ENCODE data around the gene POU3F1.
A peak's percentile ranks its signal among the peaks of the same experiment; 100 is the strongest.
"Not testable (repeated sequence)": the region's sequence is repeated elsewhere in the genome, so short reads cannot be mapped to it uniquely, and the experiment has no call there.

Gene POU3F1

DNA sequence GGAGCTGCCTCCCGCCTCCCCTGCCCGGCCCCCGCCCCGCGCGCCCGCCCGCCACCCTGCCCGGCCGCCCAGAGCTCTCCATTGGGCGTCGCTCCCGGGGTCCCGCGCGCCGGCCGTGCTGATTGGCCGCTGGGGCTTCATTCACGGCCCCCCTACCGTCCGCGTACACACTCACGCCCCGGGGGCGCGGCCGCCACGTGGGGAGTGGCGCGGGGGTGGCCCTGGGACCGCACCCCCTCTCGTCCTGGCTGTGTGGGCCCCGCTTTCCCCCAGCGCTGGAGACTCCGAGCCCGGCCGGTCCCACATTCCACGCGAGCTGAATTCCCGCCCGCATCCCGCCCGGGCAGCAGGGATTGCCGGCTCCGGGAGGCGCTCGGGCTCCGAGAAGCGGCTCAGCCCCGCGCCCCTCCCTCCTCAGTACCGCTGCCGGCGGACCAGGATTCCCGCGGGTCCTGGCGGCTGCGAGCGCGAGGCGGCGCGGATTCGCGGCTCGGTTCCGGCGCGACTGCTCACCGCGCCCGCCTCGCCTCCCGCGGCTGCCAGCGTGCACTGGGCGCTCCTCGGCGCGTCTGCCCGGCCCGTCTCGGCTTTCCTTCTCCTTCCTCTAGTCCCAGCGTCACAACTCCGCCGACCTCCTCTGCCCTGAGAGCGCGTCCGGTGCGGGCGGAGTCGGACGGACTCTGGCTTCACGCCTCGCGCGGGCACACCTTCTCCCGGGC, 450 bp upstream of the POU3F1 start:
- Mint-ChIP-seq H3K9me3 (no peaks in the 10 kb centered on the region), H3K36me3 (ENCODE audit: low read depth) (no peaks in the 10 kb centered on the region), H3K27ac (peak overlapping the region; percentile 55), H3K4me3 (peak overlapping the region; percentile 71), H3K27me3 (peaks cover 51% of the 10 kb centered on the region), H3K4me1 (ENCODE audit: low read depth) (peaks cover 16% of the 10 kb centered on the region)
- DNase-seq = peak; percentile 87

DNA sequence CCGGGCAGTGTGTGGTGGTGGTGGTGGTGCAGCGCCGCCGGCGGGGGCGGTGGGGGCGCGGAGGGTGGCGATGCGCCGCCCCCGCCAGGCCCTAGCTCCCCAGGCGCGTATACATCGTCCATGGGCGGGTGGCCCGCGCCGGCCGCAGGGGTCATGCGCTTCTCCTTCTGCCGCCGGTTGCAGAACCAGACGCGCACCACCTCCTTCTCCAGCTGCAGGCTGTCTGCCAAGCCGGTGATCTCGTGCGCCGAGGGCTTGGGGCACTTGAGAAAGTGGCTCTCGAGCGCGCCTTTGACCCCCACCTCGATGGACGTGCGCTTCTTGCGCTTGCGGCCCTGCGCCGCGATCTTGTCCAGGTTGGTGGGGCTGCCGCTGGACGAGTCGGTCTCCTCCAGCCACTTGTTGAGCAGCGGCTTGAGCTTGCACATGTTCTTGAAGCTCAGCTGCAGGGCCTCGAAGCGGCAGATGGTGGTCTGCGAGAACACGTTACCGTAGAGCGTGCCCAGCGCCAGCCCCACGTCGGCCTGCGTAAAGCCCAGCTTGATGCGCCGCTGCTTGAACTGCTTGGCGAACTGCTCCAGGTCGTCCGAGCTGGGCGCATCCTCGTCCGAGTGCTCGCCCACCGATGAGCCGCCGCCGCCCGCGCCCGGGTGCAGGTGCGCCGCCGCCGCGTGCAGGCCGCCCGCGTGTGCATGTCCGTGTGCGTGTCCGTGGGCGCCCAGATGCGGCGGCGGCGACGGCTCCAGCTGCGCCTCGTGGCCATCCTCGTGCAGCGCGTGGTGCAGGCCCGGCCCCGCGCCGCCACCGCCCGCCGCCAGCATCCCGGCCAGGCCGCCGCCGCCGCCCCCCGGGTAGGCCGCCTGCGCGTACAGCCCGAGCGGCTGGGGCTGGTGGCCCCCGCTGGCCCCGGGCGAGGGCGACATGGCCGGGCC, 926 bp downstream of the POU3F1 start:
- no peaks in the 10 kb centered on the region for H3K9me3 Mint-ChIP-seq
- H3K27me3 Mint-ChIP-seq = peaks cover 64% of the 10 kb centered on the region
- H3K36me3 Mint-ChIP-seq (ENCODE audit: low read depth) = no peaks in the 10 kb centered on the region
- peak overlapping the region; percentile 29 for H3K4me3 Mint-ChIP-seq
- H3K27ac Mint-ChIP-seq = no peak overlapping the region
- H3K4me1 Mint-ChIP-seq (ENCODE audit: low read depth) = peaks cover 16% of the 10 kb centered on the region
- DNase-seq = peak; percentile 57

GRCh38 chr1:38044221-38045215, 2.1 kb downstream of the POU3F1 start:
- Mint-ChIP-seq H3K27ac (no peak overlapping the region), H3K4me1 (ENCODE audit: low read depth) (peaks cover 16% of the 10 kb centered on the region), H3K9me3 (no peaks in the 10 kb centered on the region), H3K36me3 (ENCODE audit: low read depth) (no peaks in the 10 kb centered on the region), H3K4me3 (peak overlapping the region; percentile 61), H3K27me3 (peaks cover 76% of the 10 kb centered on the region)
- peak; percentile 50 for DNase-seq

- DNase-seq = no peak
- Mint-ChIP-seq H3K27ac (no peak overlapping the region), H3K4me1 (ENCODE audit: low read depth) (peaks cover 16% of the 10 kb centered on the region), H3K4me3 (no peak overlapping the region), H3K36me3 (ENCODE audit: low read depth) (no peaks in the 10 kb centered on the region), H3K27me3 (peaks cover 77% of the 10 kb centered on the region), H3K9me3 (no peaks in the 10 kb centered on the region)
Observed at GRCh38 chr1:38043036-38043747, 3.4 kb downstream of the POU3F1 start.

DNA sequence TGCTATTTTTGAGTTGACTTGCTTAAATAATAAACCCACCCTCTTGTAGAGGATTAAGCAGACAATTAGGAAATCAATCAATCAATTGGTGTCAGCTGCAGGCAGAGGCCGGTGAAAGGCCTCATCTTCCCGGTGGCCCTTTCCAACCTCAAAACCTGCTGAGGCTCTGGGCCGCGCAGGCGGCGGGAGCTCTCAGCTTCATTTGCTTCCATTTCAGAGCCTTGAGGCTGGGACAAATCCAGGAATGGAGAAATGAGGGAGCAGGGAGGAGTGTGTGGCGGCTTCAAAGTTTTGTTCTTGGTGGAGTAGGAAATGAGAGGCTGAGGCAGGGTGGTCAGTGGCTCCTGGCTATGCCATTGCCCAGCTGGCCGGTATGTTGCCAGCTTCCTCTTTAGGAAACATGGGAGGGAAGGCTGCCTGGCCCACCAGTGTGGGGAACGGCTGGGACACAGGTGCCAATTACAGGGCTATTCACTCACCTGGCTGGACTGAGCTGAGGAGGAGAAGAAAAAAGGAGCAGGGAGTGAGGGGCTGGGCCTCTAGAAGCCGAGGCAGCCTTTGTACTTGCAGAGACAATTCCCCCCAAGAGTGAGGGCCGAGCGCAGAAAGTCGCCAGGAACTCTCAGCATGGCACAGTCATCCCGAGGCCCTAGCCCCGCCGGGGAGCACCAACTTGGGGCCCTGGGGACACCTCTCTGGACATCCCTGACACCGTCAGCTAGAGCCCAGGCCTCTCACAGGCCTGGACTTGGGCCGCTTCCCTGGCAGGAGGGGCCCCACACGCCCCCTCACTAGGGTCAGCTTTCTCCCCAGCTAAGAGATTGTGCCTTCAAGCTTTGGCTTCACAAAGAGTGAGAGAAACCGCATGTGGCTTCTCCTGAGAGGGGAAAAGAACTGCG, 4.4 kb downstream of the POU3F1 start:
- no peaks in the 10 kb centered on the region for H3K9me3 Mint-ChIP-seq
- no peak overlapping the region for H3K4me3 Mint-ChIP-seq
- H3K4me1 Mint-ChIP-seq (ENCODE audit: low read depth) = peaks cover 11% of the 10 kb centered on the region
- no peak for DNase-seq
- H3K27ac Mint-ChIP-seq = no peak overlapping the region
- no peaks in the 10 kb centered on the region for H3K36me3 Mint-ChIP-seq (ENCODE audit: low read depth)
- H3K27me3 Mint-ChIP-seq = peaks cover 69% of the 10 kb centered on the region

GRCh38 chr1:38039331-38040088, 7.1 kb downstream of the POU3F1 start:
- DNase-seq = peak; percentile 22
- Mint-ChIP-seq H3K36me3 (ENCODE audit: low read depth) (no peaks in the 10 kb centered on the region), H3K27ac (no peak overlapping the region), H3K4me1 (ENCODE audit: low read depth) (peaks cover 4% of the 10 kb centered on the region), H3K9me3 (no peaks in the 10 kb centered on the region), H3K27me3 (peaks cover 60% of the 10 kb centered on the region), H3K4me3 (no peak overlapping the region)

DNA sequence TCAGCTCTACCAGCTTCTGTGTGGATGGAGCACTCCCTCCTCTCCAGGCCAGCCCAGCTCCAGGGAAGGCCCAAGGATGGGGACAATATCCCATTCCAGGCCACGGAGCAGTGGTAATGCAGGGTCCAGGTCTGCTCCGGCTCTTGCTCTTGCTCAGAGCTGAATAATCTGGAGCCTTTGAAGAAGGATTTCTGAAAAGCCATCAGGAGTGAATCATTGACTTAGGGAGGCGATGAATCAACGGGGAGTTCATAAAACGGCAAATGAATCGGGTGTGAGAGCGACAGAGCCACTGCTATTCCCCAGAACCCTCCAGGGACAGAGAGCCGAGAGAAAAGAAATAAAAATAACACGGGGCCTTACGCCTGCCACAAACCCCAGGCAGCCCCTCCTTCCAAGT, 7.7 kb downstream of the POU3F1 start:
- H3K27me3 Mint-ChIP-seq = peaks cover 54% of the 10 kb centered on the region
- no peak for DNase-seq
- H3K4me3 Mint-ChIP-seq = no peak overlapping the region
- H3K36me3 Mint-ChIP-seq (ENCODE audit: low read depth) = no peaks in the 10 kb centered on the region
- H3K9me3 Mint-ChIP-seq = no peaks in the 10 kb centered on the region
- no peak overlapping the region for H3K27ac Mint-ChIP-seq
- peaks cover under 1% of the 10 kb centered on the region for H3K4me1 Mint-ChIP-seq (ENCODE audit: low read depth)

- no peaks in the 10 kb centered on the region for H3K9me3 Mint-ChIP-seq
- peaks cover 40% of the 10 kb centered on the region for H3K27me3 Mint-ChIP-seq
- no peaks in the 10 kb centered on the region for H3K4me1 Mint-ChIP-seq (ENCODE audit: low read depth)
- H3K4me3 Mint-ChIP-seq = no peak overlapping the region
- no peak overlapping the region for H3K27ac Mint-ChIP-seq
- no peaks in the 10 kb centered on the region for H3K36me3 Mint-ChIP-seq (ENCODE audit: low read depth)
- no peak for DNase-seq
Observed at GRCh38 chr1:38037221-38037939, 9.2 kb downstream of the POU3F1 start.

DNA sequence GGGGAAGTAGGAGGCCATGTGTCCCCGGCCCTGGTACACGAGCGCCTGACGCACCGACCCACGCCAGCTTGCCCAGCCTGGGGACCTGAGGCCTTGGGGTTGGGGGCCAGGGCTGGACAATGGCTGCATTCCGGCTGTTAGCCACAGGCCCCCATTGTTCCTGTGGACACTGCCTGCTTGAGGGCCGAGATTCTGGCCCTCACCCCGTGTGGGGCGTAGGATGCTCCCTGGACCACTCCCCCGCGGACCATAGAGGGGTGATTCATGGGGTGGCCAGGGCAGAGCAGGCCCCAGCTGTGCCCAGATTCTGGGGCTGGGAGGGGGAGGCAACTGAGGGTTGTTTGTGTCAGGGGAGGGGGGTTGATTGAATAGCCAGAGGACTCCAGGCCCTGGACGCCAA, 11.7 kb downstream of the POU3F1 start:
- Mint-ChIP-seq H3K4me3 (no peak overlapping the region), H3K36me3 (ENCODE audit: low read depth) (no peaks in the 10 kb centered on the region), H3K27me3 (peaks cover 15% of the 10 kb centered on the region), H3K27ac (no peak overlapping the region), H3K4me1 (ENCODE audit: low read depth) (peaks cover 21% of the 10 kb centered on the region), H3K9me3 (no peaks in the 10 kb centered on the region)
- no peak for DNase-seq

DNA sequence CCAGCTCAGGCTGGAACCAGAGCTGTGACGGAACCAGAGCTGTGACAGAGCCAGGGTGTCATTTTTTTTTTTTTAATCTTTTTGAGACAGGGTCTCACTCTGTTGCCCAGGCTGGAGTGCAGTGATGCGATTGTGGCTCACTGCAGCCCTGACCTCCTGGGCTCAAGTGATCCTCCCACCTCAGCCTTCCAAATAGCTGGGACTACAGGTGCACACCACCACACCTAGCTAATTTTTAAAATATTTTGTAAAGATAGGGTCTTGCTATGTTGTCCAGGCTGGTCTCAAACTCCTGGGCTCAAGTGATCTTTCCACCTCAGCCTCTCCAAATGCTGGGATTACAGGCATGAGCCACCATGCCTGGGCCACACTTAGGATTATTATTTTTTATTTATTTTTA, 13.6 kb downstream of the POU3F1 start:
- not testable (repeated sequence) for H3K4me3 Mint-ChIP-seq; H3K36me3 Mint-ChIP-seq (ENCODE audit: low read depth); H3K9me3 Mint-ChIP-seq; H3K27ac Mint-ChIP-seq; DNase-seq; H3K27me3 Mint-ChIP-seq
- peaks cover 39% of the 10 kb centered on the region for H3K4me1 Mint-ChIP-seq (ENCODE audit: low read depth)

GRCh38 chr1:38031513-38031866, 15.1 kb downstream of the POU3F1 start:
- DNase-seq = no peak
- Mint-ChIP-seq H3K36me3 (ENCODE audit: low read depth) (peaks cover 13% of the 10 kb centered on the region), H3K4me1 (ENCODE audit: low read depth) (peaks cover 54% of the 10 kb centered on the region), H3K9me3 (no peaks in the 10 kb centered on the region), H3K27ac (peak overlapping the region; percentile 45), H3K27me3 (no peaks in the 10 kb centered on the region), H3K4me3 (no peak overlapping the region)

Data from activated T-cell treated with anti-CD3 and anti-CD28 coated beads, Interleukin-2, amount 50 U/mL, for 24 hours (primary cell).